A549 treated with Mapracorat at 1 μM for 4 hours (cell line): ENCODE results near the gene OR1M1. TPM values are rescaled to one million over a fixed set of nuclear protein-coding genes. Genes with fewer than 3 reads are reported as not detected.

ENCODE experiments used
- total RNA-seq: library from RNA; stranded (reverse); fragments of 200-300 nt; extraction: Qiagen RNA extraction; gene quantifications from 5 replicates; pipeline ENCODE4 v1.2.3, GENCODE V29; 2022

OR1M1 gene, protein sequence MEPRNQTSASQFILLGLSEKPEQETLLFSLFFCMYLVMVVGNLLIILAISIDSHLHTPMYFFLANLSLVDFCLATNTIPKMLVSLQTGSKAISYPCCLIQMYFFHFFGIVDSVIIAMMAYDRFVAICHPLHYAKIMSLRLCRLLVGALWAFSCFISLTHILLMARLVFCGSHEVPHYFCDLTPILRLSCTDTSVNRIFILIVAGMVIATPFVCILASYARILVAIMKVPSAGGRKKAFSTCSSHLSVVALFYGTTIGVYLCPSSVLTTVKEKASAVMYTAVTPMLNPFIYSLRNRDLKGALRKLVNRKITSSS
- not detected in 5 replicates for total RNA-seq

DNA sequence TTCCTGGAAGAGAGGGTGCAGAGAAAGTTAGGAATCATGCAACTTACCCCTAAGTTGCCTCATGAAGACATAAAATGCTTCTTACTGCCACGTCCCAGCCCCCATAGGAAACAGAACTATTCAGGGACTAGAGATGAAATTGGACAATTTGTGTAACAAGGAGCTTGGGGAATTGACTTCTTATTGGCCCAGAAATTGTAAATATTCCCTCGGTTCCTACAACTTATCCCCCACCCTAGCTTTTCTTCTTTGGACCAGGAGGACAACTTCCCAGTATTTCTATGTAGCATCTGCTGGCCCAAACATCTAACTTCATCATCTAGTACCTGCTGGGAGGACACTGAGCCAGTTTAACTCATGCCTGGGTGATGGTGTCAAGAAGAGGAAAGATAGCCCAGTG, at the start of gene OR1M1:
Gene OR1M1 (plus strand): TSS at position 301 of the 400 bp plus-strand sequence. CDS start 6,184 bp downstream, outside the sequence.

DNA sequence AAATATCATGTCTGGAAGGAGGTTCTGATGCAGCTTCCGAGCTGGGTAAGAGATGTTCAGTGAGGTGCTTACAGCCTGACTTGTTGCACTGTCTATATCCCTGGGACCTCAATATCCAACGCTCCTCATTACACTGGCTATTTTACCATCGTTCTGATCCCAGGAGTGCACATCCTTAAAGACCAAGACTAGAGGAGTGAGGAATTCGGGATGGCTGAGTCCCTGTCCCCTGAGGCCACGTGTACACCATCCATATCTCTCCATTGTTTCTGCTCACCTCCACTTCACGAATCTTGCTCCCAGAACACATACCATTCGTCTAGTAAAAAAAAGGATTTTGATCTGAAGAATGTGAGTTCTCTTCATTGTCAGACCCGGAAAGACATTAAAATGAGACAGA, 20.5 kb downstream of the OR1M1 start, which contains the start of gene OR7G2:
Gene OR7G2 (minus strand): TSS at position 101 of the 400 bp plus-strand sequence. CDS start 4,232 bp downstream, outside the sequence.

DNA sequence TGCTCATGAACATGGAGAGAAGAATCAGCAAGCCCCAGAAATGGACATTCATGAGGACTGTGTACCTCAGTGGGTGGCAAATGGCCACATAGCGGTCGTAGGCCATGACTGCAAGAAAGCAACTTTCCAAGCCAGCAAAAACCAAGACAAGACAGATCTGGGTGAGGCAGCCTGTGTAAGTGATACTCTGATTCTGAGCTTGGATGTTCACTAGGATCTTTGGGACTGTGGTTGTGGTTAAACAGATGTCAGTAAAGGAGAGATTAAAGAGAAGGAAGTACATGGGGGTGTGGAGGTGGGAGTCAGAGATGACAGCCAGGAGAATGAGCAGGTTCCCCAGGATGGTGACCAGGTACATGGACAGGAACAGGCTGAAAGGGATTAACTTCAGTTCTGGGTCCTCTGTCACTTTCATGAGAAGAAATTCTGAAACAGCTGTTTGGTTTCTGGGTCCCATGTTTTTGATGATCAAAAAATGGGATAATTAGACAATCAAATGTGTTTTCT, 28.5 kb downstream of the OR1M1 start, which contains the start of gene OR7G1:
Gene OR7G1 (minus strand): TSS at position 457 of the 507 bp plus-strand sequence. CDS start 0 bp downstream, at position 457.

DNA sequence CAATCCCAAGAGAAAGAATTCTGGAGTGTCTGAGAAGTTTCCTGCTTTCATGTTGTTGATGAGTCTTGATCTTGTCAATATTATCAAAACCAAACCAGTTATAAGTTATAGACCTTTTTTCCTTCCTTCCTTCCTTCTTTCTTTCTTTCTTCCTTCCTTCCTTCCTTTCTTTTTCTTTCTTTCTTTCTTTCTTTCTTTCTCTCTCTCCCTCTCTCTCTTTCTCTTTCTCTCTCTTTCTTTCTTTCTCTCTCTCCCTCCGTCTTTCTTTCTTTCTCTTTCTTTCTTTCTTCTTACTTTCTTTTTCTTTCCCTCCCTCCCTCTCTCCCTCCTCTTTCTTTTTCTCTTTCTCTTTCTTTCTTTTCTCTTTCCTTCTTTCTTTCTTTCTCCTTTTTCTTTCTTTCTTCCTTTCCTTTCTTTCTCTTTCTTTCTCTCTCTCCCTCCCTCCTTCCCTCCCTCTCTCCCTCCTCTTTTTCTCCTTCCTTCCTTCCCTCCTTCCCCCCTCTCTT, 40.1 kb downstream of the OR1M1 start, which contains the start of gene OR7G3:
Gene OR7G3 (minus strand): TSS at position 51 of the 506 bp plus-strand sequence. CDS start 0 bp downstream, at position 51.

DNA sequence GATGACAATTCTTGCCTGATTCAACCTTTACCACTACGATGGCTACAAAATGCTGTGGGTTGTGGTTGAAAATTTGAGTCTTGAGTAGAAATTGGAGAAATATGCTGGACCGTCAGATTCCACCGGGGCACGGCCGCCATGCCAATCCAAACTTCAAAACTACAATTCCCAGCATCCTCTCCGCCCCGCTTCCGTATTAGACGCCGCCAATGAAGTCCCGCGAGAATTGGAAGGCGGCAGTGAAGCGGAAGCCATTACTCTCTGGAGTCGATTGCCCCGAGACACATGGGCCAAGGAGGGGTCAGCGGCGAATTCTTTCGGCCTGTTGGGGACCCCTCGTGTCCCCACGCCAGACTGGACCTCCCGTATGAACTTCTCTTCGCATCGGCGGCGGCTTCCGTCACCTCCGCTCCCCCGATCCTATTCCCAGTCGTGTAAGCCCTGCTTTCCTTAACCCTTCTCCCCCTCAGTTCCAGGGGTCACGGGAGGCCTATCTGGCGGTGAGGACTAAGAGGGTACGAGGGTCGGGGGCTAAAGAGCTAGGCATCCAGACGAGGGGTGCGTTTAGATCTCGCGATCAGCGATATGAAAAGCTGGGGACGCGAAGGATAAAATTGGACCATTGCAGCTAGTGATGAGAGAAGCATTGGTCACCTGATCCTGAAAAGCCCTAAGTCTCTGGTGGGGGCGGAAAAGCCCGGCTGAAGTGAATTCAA, 53.5 kb downstream of the OR1M1 start, which contains the start of gene ZNF317:
Gene ZNF317 (plus strand): TSS at position 239 of the 716 bp plus-strand sequence. CDS start 15,620 bp downstream, outside the sequence.

Other genes starting within 250 kb of the OR1M1 start
- 0.02 to 0.13 TPM (median 0.05 TPM) in 5 replicates for gene MUC16, start 76.7 kb upstream of the OR1M1 start, total RNA-seq
- gene OR7G2, start 20.4 kb downstream of the OR1M1 start, total RNA-seq: not detected in 5 replicates
- gene OR7G1, start 28.7 kb downstream of the OR1M1 start, total RNA-seq: not detected in 5 replicates
- gene OR7G3, start 39.9 kb downstream of the OR1M1 start, total RNA-seq: not detected in 5 replicates
- gene ZNF317, start 53.3 kb downstream of the OR1M1 start, total RNA-seq: 17.2 to 23.1 TPM (median 18.9 TPM) in 5 replicates
- gene OR7D2, start 91.9 kb downstream of the OR1M1 start, total RNA-seq: not detected in 5 replicates
- gene OR7D4, start 132.5 kb downstream of the OR1M1 start, total RNA-seq: not detected in 5 replicates
- gene OR7E24, start 163.9 kb downstream of the OR1M1 start, total RNA-seq: not detected in 5 replicates
- 0.70 to 2.1 TPM (median 1.4 TPM) in 5 replicates for gene ZNF699, start 222.8 kb downstream of the OR1M1 start, total RNA-seq
- gene ZNF559, start 237.1 kb downstream of the OR1M1 start, total RNA-seq: 4.4 to 4.9 TPM (median 4.5 TPM) in 5 replicates